Effector memory CD4-positive, alpha-beta T cell (primary cell): ENCODE measurements around the gene SFSWAP.

Source experiments
- DNase-seq, 3 donors: peaks; one replicate each; pipeline ENCODE4 v3.0.0-alpha.2; 2020
- H3K27ac ChIP-seq: 2 replicates; pipeline ENCODE4 v1.7.0; 2013; ENCODE audit warnings: mild to moderate bottlenecking, low read length, moderate library complexity; ENCODE audit not compliant: insufficient read depth, poor library complexity, severe bottlenecking
- H3K27me3 ChIP-seq: replicated peaks from 2 replicates; pipeline ENCODE4 v1.7.0; 2013; ENCODE audit warnings: mild to moderate bottlenecking, low read length; ENCODE audit not compliant: insufficient read depth, control insufficient read depth, poor library complexity, severe bottlenecking
- H3K36me3 ChIP-seq: 2 replicates; pipeline ENCODE4 v1.7.0; 2013; ENCODE audit warnings: mild to moderate bottlenecking, low read length, moderate library complexity; ENCODE audit not compliant: control insufficient read depth, insufficient read depth
- H3K4me1 ChIP-seq: 2 replicates; pipeline ENCODE4 v1.7.0; 2013; ENCODE audit warnings: low read length, mild to moderate bottlenecking; ENCODE audit not compliant: control insufficient read depth, insufficient read depth, poor library complexity, severe bottlenecking
- H3K4me3 ChIP-seq: 2 replicates; pipeline ENCODE4 v1.7.0; 2013; ENCODE audit warnings: low read length, low read depth, mild to moderate bottlenecking; ENCODE audit not compliant: insufficient read depth, poor library complexity, severe bottlenecking
- H3K9me3 ChIP-seq: 2 replicates; pipeline ENCODE4 v1.7.0; 2013; ENCODE audit warnings: mild to moderate bottlenecking, low read length, moderate library complexity; ENCODE audit not compliant: control insufficient read depth

SFSWAP gene

GRCh38 chr12:131688131-131688844 is 22.6 kb upstream of the SFSWAP start:
- Histone ChIP-seq H3K4me1 (no peaks in the 10 kb centered on the region), H3K36me3 (no peaks in the 10 kb centered on the region), H3K27ac (no peak overlapping the region), H3K4me3 (no peak overlapping the region), H3K27me3 (no peaks in the 10 kb centered on the region), H3K9me3 (no peaks in the 10 kb centered on the region)
- no peak for DNase-seq

- Histone ChIP-seq H3K9me3 (no peaks in the 10 kb centered on the region), H3K27me3 (no peaks in the 10 kb centered on the region), H3K27ac (no peak overlapping the region), H3K4me1 (no peaks in the 10 kb centered on the region), H3K36me3 (no peaks in the 10 kb centered on the region), H3K4me3 (no peak overlapping the region)
- no peak for DNase-seq
Observed at GRCh38 chr12:131688845-131689154, 22.1 kb upstream of the SFSWAP start.

GRCh38 chr12:131690320-131690719 is 20.6 kb upstream of the SFSWAP start:
- no peaks in the 10 kb centered on the region for H3K27me3 ChIP-seq
- H3K36me3 ChIP-seq = no peaks in the 10 kb centered on the region
- H3K27ac ChIP-seq = no peak overlapping the region
- H3K4me3 ChIP-seq = no peak overlapping the region
- H3K9me3 ChIP-seq = no peaks in the 10 kb centered on the region
- no peak for DNase-seq
- no peaks in the 10 kb centered on the region for H3K4me1 ChIP-seq

- Histone ChIP-seq H3K4me1 (no peaks in the 10 kb centered on the region), H3K36me3 (no peaks in the 10 kb centered on the region), H3K9me3 (no peaks in the 10 kb centered on the region), H3K27ac (no peak overlapping the region), H3K27me3 (no peaks in the 10 kb centered on the region), H3K4me3 (no peak overlapping the region)
- no peak for DNase-seq
Observed at GRCh38 chr12:131692431-131692830, 18.5 kb upstream of the SFSWAP start.

GRCh38 chr12:131693149-131693548 is 17.7 kb upstream of the SFSWAP start:
- no peak overlapping the region for H3K27ac ChIP-seq
- DNase-seq = no peak

GRCh38 chr12:131694116-131694838 is 16.6 kb upstream of the SFSWAP start:
- Histone ChIP-seq H3K36me3 (no peaks in the 10 kb centered on the region), H3K27me3 (no peaks in the 10 kb centered on the region), H3K4me3 (no peak overlapping the region), H3K4me1 (no peaks in the 10 kb centered on the region), H3K9me3 (no peaks in the 10 kb centered on the region), H3K27ac (no peak overlapping the region)
- DNase-seq = no peak

More at GRCh38 chr12:131693149-131693548, 17.7 kb upstream of the SFSWAP start:
- Histone ChIP-seq H3K9me3 (no peaks in the 10 kb centered on the region), H3K27me3 (no peaks in the 10 kb centered on the region), H3K4me1 (no peaks in the 10 kb centered on the region), H3K36me3 (no peaks in the 10 kb centered on the region), H3K4me3 (no peak overlapping the region)

- no peak overlapping the region for H3K27ac ChIP-seq
Observed at GRCh38 chr12:131695968-131696367, 14.9 kb upstream of the SFSWAP start.

GRCh38 chr12:131698286-131698685 is 12.6 kb upstream of the SFSWAP start:
- H3K9me3 ChIP-seq = no peaks in the 10 kb centered on the region
- no peak overlapping the region for H3K27ac ChIP-seq
- H3K4me1 ChIP-seq = no peaks in the 10 kb centered on the region
- no peak for DNase-seq
- H3K27me3 ChIP-seq = no peaks in the 10 kb centered on the region
- no peaks in the 10 kb centered on the region for H3K36me3 ChIP-seq
- H3K4me3 ChIP-seq = no peak overlapping the region

More at GRCh38 chr12:131695968-131696367, 14.9 kb upstream of the SFSWAP start:
- DNase-seq = no peak
- Histone ChIP-seq H3K27me3 (no peaks in the 10 kb centered on the region), H3K4me1 (no peaks in the 10 kb centered on the region), H3K4me3 (no peak overlapping the region), H3K36me3 (no peaks in the 10 kb centered on the region), H3K9me3 (no peaks in the 10 kb centered on the region)

- H3K4me1 ChIP-seq = no peaks in the 10 kb centered on the region
- no peak for DNase-seq
- H3K36me3 ChIP-seq = no peaks in the 10 kb centered on the region
- H3K27me3 ChIP-seq = no peaks in the 10 kb centered on the region
- no peak overlapping the region for H3K27ac ChIP-seq
- H3K9me3 ChIP-seq = no peaks in the 10 kb centered on the region
- H3K4me3 ChIP-seq = no peak overlapping the region
Observed at GRCh38 chr12:131699434-131699833, 11.5 kb upstream of the SFSWAP start.

GRCh38 chr12:131700271-131700670 is 10.6 kb upstream of the SFSWAP start:
- no peaks in the 10 kb centered on the region for H3K9me3 ChIP-seq
- H3K4me1 ChIP-seq = no peaks in the 10 kb centered on the region
- H3K27ac ChIP-seq = no peak overlapping the region
- no peaks in the 10 kb centered on the region for H3K36me3 ChIP-seq
- no peaks in the 10 kb centered on the region for H3K27me3 ChIP-seq
- DNase-seq = no peak
- no peak overlapping the region for H3K4me3 ChIP-seq
